Pons (tissue), 1 donor: ENCODE data around the gene DHRS7C.

ENCODE experiments used
- DNase-seq: peaks from one replicate; pipeline ENCODE4 v3.0.0-alpha.2; 2016; ENCODE audit warnings: low spot score

DHRS7C gene

DNA sequence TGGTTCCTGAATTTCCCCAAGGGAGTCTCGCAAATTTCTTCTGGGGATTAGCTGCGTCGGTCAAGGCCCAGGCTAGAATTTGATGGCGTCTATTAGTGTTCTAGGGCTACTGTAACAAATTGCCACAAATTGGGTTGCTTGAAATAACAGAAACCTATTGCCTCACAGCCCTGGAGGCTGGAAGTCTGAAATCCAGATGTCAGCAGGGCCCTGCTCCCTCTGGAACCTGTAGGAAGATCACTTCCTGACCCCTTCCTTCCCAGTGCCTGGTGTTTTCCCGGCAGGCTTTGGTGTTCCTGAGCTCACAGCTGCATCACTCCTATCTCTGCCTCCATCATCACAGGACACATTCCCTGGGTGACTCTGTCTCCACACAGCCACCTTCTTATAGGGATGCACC lies 24.4 kb downstream of the DHRS7C start:
- no peak for DNase-seq

DNA sequence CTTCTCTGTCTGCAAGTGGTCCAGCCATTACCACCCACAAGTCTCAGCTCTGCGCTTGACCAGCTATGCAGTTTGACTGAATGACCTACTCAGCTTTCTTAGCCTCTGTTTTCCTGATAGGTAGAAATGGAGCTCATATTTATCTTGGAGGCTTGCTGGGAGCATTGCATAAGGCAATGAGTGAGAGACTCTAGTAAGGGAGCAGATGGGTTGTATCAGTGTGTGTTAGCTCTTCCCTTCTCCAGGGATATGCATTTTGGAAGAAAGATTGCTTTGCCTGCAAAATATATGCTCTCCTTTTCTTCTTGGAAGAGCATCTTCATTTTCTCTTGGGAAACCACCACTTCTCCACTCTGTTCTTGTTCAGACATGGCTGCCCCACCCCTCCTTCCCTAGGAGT lies 26.1 kb downstream of the DHRS7C start:
- no peak for DNase-seq

DNA sequence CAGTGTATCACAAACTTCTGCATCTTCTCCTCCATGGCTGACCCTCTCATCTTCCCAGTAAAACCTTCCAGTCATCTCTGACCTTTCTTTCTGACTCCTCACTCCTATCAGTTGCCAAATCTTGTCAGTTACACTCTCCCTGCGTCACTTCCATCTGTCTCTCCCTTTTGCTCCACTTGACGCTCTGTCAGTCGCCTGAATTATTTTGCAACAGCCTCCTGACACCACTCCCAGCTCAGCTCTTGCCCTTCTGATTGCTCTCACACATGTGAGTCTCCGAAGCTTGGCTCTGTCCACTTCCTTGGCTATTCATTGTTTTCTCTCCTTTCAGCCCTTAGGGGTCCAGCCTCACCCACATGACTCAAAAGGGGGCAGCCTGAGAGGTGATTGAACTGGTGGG lies 27.7 kb downstream of the DHRS7C start:
- DNase-seq: no peak

DNA sequence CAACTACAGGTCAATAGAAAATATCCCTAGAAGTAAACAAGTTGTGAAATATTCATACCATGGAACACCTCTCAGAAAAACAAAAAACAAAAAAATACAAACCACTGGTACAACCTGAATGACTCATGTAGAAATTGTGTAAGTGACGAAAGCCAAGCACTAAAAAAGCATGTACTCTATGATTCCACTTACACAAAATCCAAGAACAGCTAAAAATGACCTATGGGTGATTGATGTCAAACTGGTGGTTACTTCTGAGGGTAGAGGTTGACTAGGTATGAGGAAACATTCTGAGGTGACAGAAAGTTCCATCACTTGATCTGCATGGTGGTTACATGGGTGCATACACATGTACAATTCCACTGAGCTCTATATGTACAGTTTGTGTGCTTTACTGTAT lies 31.1 kb downstream of the DHRS7C start:
- DNase-seq: no peak

DNA sequence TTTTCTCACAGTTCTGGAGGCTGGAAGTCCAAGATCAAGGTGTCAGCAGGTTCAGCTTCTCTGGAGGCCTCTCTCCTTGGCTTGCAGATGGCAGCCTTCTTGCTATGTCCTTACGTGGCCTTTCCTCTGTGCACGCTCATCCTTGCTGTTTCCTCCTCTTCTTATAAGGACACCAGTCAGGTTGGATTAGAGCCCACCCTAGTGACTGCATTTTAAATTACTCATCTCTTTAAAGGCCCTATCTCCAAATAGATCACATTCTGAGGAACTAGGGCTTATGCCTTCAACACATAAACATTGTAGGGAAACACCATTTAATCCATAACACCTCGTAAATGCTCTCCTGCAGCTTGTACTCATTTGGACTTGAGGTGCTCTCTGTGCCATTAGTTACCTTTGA lies 36.3 kb downstream of the DHRS7C start:
- no peak for DNase-seq

DNA sequence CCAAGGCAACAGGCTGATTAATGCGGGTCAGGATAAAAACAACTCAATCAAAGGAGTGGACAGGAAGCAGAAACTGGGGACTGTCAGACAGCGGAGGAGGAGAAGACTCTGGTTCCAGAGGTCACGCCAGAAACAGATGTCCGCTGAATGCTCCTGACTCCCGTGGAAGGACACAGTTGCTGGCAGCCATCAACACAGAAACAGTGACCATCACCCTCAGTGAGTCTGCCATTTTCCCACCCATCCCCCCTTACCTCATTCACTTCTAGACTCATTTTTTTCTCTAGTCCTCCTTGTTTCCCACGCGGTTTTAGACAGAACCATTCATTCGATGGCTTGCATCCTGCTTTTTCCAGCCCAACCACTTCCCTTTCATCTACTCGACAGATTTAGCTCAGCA lies 40.9 kb downstream of the DHRS7C start:
- no peak for DNase-seq

DNA sequence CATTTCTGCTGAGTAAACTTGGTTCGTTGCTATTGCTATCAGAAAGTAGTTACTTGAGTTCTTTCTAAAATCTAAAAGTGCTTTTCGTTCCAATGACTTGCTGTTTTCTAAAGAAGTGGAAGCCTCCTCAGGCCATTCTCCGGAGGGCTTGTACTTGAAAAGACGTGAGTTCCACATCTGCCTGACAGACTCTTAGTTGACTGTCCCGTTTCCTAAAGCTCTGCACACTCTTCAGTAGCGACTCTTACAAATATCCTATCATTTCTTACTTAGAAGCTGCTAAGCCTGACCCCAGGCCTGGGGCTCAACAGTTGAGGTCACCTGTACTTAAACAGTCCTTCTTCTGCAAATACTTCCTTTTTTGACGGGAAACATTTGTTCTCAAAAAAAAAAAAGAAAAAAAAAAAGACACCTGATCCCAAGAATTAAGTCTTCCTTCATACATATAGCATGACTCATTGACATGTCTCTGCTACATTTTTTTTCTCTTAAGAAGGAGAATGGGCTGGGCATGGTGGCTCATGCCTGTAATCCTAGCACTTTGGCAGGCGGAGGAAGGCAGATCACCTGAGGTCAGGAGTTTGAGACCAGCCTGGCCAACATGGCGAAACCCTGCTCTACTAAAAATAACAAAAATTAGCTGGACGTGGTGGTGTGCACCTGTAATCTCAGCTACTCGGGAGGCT lies 61.5 kb downstream of the DHRS7C start:
- no peak for DNase-seq

DNA sequence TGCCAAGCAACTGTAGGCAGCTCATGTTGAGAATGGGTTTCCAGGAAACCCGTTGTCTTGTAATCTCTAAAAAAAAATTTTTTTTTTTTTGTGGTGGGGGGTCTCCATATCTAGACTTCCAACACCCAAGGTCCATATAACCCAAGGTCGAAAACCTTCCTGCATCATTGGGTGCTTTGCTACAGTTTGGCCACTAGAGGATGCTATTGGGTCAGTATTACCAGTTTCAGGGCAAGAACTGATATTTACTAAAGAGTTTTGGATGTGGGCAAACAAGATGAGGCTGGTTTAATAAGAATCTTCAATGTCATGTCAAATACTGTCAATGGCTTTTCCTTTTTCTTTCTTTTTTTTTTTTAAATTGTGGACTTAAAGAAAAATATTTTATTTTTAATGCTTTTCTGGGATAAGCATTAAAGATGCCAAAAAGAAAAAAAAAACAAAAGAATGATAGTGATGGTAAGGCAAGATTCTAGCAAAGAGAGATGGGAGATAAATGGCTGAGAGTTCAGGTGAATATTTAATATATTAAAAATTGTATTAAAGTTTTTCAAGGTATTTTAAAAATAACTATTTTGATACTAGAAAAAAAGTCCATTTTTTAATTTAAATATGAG lies 62.2 kb downstream of the DHRS7C start:
- DNase-seq: peak; percentile 72

DNA sequence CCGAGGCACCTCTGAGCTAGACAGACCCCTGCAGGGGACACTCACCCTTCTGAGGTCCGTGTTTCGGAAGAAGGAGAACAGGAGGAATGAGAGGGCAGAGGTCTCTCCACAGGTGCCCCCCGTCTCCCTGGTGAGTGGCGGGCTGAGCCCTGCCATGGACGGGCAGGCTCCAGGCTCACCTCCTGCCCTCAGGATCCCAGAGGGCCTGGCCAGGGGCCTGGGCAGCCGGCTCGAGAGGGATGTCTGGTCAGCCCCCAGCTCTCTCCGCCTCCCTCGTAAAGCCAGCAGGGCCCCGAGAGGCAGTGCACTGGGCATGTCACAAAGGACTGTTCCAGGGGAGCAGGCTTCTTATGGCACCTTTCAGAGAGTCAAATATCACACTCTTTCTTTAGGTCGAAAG lies 62.8 kb downstream of the DHRS7C start:
- DNase-seq: no peak

DNA sequence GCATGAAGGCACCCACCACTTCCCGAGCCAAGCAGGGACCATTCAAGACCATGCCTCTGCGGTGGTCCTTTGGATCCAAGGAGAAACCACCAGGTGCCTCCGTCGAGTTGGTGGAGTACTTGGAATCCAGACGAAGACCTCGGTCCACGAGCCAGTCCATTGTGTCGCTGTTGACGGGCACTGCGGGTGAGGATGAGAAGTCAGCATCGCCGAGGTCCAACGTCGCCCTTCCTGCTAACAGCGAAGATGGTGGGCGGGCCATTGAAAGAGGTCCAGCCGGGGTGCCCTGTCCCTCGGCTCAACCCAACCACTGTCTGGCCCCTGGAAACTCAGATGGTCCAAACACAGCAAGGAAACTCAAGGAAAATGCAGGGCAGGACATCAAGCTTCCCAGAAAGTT lies 63.4 kb downstream of the DHRS7C start:
- DNase-seq: no peak

DNA sequence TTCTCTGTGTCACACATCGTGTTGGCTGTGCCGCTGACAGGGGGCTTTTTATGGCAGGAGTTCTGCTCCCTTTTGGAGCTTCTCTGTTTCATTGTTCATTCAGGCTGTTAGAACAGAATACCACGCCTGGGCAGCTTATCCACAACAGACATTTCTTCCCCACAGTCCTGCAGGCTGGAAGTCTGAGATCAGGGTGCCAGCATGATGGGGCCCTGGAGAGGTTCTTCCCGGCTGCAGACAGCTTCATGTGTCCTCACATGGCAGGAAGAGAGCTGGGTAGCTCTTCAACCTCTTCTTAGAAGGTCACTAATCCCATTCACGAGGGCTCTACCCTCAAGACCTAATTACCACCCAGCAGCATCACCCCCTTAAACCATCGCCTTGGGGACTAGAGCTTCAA lies 65.1 kb downstream of the DHRS7C start:
- DNase-seq: no peak

DNA sequence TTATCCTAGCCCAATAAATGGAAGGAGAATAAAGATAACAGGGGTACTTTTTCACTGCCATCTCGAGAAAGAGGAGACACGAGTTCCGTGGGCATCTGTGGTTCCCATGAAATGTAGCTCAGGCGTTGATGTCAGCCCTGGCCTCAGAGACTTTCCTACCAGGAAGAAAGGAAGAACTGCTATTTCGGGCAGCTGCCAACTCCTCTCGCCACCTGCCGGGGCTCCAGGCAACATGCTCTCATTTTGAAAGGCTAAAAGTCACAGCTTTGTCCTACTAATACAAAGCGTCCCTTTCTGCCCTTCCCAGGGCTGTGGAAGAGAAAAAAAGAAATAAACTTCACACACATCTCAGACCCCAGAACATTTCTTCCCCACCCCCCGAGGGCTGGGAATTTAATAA lies 65.8 kb downstream of the DHRS7C start:
- DNase-seq: peak; percentile 49
